Mesothelial cell of epicardium (in vitro differentiated cells): ENCODE data around the gene PPP2R2B. TPM values are rescaled to one million over a fixed set of nuclear protein-coding genes. Genes with fewer than 3 reads are reported as not detected.

Experiments
- DNase-seq, 2 experiments: peaks; one replicate each; pipeline ENCODE4 v3.0.0; 2021; ENCODE audit warnings: low spot score in 2 of 2; ENCODE audit not compliant: unreplicated experiment in 2 of 2
- H3K27ac Mint-ChIP-seq: 2 replicates; pipeline ENCODE4 v1.8.0; 2021; ENCODE audit warnings: mixed read lengths
- H3K27me3 Mint-ChIP-seq: 2 replicates; pipeline ENCODE4 v1.8.0; 2021; ENCODE audit warnings: low read depth, mixed read lengths
- H3K36me3 Mint-ChIP-seq: 2 replicates; pipeline ENCODE4 v1.8.0; 2021; ENCODE audit warnings: mixed read lengths
- H3K4me1 Mint-ChIP-seq: 2 replicates; pipeline ENCODE4 v1.8.0; 2021; ENCODE audit warnings: mixed read lengths
- H3K4me3 Mint-ChIP-seq: 2 replicates; pipeline ENCODE4 v1.8.0; 2021; ENCODE audit warnings: mild to moderate bottlenecking, moderate library complexity, mixed read lengths
- H3K9me3 Mint-ChIP-seq: 2 replicates; pipeline ENCODE4 v1.8.0; 2021; ENCODE audit warnings: mixed read lengths
- CTCF ChIP-seq: fragments of 200-600 bp; sonication (generic); IDR thresholded peaks from one replicate; pipeline ENCODE4 v1.5.0; 2021; ENCODE audit warnings: antibody characterized with exemption; ENCODE audit not compliant: unreplicated experiment
- total RNA-seq: library from RNA; stranded (reverse); gene quantifications from 3 replicates; pipeline ENCODE4 v1.2.1, GENCODE V29; 2021

The PPP2R2B gene
- total RNA-seq, 1 donor from 2014 or later, result 18.2 TPM

- Mint-ChIP-seq H3K4me1 (no peaks in the 10 kb centered on the region), H3K27ac (no peak overlapping the region), H3K27me3 (no peaks in the 10 kb centered on the region), H3K4me3 (no peak overlapping the region), H3K9me3 (no peaks in the 10 kb centered on the region), H3K36me3 (no peaks in the 10 kb centered on the region)
- no peak for DNase-seq
- no peak for TF ChIP-seq CTCF
These were observed 279.3 kb downstream of the PPP2R2B start for GRCh38 chr5:146599261-146599660.

- DNase-seq, result no peak
- Mint-ChIP-seq H3K27ac (no peak overlapping the region), H3K4me3 (no peak overlapping the region), H3K36me3 (peaks cover 13% of the 10 kb centered on the region), H3K9me3 (no peaks in the 10 kb centered on the region), H3K27me3 (no peaks in the 10 kb centered on the region), H3K4me1 (no peaks in the 10 kb centered on the region)
- no peak for TF ChIP-seq CTCF
These were observed 283.5 kb downstream of the PPP2R2B start for GRCh38 chr5:146595088-146595487.

- H3K27ac Mint-ChIP-seq, result no peak overlapping the region
- H3K4me1 Mint-ChIP-seq, result no peaks in the 10 kb centered on the region
- no peak for DNase-seq
- no peaks in the 10 kb centered on the region for H3K9me3 Mint-ChIP-seq
- no peaks in the 10 kb centered on the region for H3K27me3 Mint-ChIP-seq
- peaks cover 13% of the 10 kb centered on the region for H3K36me3 Mint-ChIP-seq
- no peak for TF ChIP-seq CTCF
- H3K4me3 Mint-ChIP-seq, result no peak overlapping the region
These were observed 286.2 kb downstream of the PPP2R2B start for GRCh38 chr5:146592352-146592751.

- Mint-ChIP-seq H3K27ac (no peak overlapping the region), H3K9me3 (no peaks in the 10 kb centered on the region), H3K4me3 (no peak overlapping the region)
These were observed 289.6 kb downstream of the PPP2R2B start for GRCh38 chr5:146589028-146589345.

GRCh38 chr5:146588331-146589027 is 290.1 kb downstream of the PPP2R2B start:
- H3K4me3 Mint-ChIP-seq, result no peak overlapping the region
- no peak for TF ChIP-seq CTCF
- H3K27me3 Mint-ChIP-seq, result no peaks in the 10 kb centered on the region
- no peak overlapping the region for H3K27ac Mint-ChIP-seq
- peaks cover 11% of the 10 kb centered on the region for H3K36me3 Mint-ChIP-seq
- no peaks in the 10 kb centered on the region for H3K4me1 Mint-ChIP-seq
- DNase-seq, result no peak
- H3K9me3 Mint-ChIP-seq, result no peaks in the 10 kb centered on the region

More at GRCh38 chr5:146589028-146589345, 289.6 kb downstream of the PPP2R2B start:
- DNase-seq, result no peak
- no peaks in the 10 kb centered on the region for H3K4me1 Mint-ChIP-seq
- TF ChIP-seq CTCF, result no peak
- H3K36me3 Mint-ChIP-seq, result peaks cover 16% of the 10 kb centered on the region
- H3K27me3 Mint-ChIP-seq, result no peaks in the 10 kb centered on the region

GRCh38 chr5:146586752-146587151 is 291.8 kb downstream of the PPP2R2B start:
- DNase-seq, result no peak
- TF ChIP-seq CTCF, result no peak
- H3K4me1 Mint-ChIP-seq, result no peaks in the 10 kb centered on the region
- H3K9me3 Mint-ChIP-seq, result no peaks in the 10 kb centered on the region
- H3K27ac Mint-ChIP-seq, result no peak overlapping the region
- peaks cover 1% of the 10 kb centered on the region for H3K27me3 Mint-ChIP-seq
- H3K36me3 Mint-ChIP-seq, result peaks cover 10% of the 10 kb centered on the region
- H3K4me3 Mint-ChIP-seq, result no peak overlapping the region
